ENCODE results near the gene WAC. TPM values are rescaled to one million over a fixed set of nuclear protein-coding genes. Genes with fewer than 3 reads are reported as not detected.

Gene WAC
- total and polyA plus RNA-seq, 2 of the 13 experiments (the other 11 are each of a cell fraction or from before 2014, with no cell fraction given): 69.1 to 96.2 TPM

- BruUV-seq (replicated peaks): no TSS peak
- POLR2A ChIA-PET: interaction anchor here (1.0 to 1.5 kb wide), 2 partner anchors 13 to 14 kb away, joined by 3 to 9 read pairs; partner anchors contain the start of gene WAC
- Histone ChIP-seq H3K4me2 (ENCODE audit: low read depth, low read length) (no peak overlapping the region), H3K36me3 (replicated peaks in 1 of 2; ENCODE audit: control insufficient read depth in 1 of 2, insufficient read depth in 2 of 2, low read length in 2 of 2) (peaks cover 8 to 60% of the 10 kb centered on the region in 2 experiments), H3K27me3 (ENCODE audit: control insufficient read depth in 1 of 2, insufficient read depth in 2 of 2, low read length in 2 of 2) (no peaks in the 10 kb centered on the region), H3K4me1 (ENCODE audit: insufficient read depth, low read length) (peaks cover 35% of the 10 kb centered on the region), H3K4me3 (replicated peaks in 1 of 3; ENCODE audit: insufficient read depth in 1 of 3, low read depth in 2 of 3, low read length in 3 of 3) (no peak overlapping the region), H4K20me1 (ENCODE audit: insufficient read depth, low read length) (peaks cover 47% of the 10 kb centered on the region), H2AFZ (ENCODE audit: low read length) (no peak overlapping the region), H3K27ac (ENCODE audit: extremely low read length, insufficient read depth, low read length) (no peak overlapping the region), H3K9ac (ENCODE audit: insufficient read depth, low read depth, low read length) (no peak overlapping the region), H3K9me3 (ENCODE audit: low read length) (no peaks in the 10 kb centered on the region), H3K79me2 (ENCODE audit: insufficient read depth, low read length) (peaks cover 89% of the 10 kb centered on the region)
- no peak for DNase-seq (ENCODE audit: low spot score)
- no peak for TF ChIP-seq KDM5A (IDR thresholded peaks at IDR 0.05; ENCODE audit: borderline replicate concordance, low read length)
- TF ChIP-seq CHD2 (IDR thresholded peaks at IDR 0.05; ENCODE audit: low read depth, low read length): no peak
- TF ChIP-seq RXRB (CRISPR knock-in tag; IDR thresholded peaks at IDR 0.05; ENCODE audit: borderline replicate concordance): no peak
- no peak for TF ChIP-seq JDP2 (CRISPR knock-in tag; IDR thresholded peaks at IDR 0.05; ENCODE audit: borderline replicate concordance)
- no peak for TF ChIP-seq ZNF710 (CRISPR knock-in tag; IDR thresholded peaks at IDR 0.05; ENCODE audit: borderline replicate concordance)
- TF ChIP-seq TGIF2 (CRISPR knock-in tag; IDR thresholded peaks at IDR 0.05): no peak
- TF ChIP-seq SKIL (CRISPR knock-in tag; IDR thresholded peaks at IDR 0.05; ENCODE audit: borderline replicate concordance): no peak
- TF ChIP-seq MAFK (conservative IDR thresholded peaks at IDR 0.05 in 1 of 2, IDR thresholded peaks at IDR 0.05 in 1 of 2; ENCODE audit: low read length in 2 of 2): no peak
- TF ChIP-seq ZNF3 (CRISPR knock-in tag; IDR thresholded peaks at IDR 0.05): no peak
- no peak for TF ChIP-seq SMYD3 (CRISPR knock-in tag; IDR thresholded peaks at IDR 0.05)
- no peak for TF ChIP-seq CBFB (CRISPR knock-in tag; IDR thresholded peaks at IDR 0.05)
- no peak for TF ChIP-seq ZSCAN25 (CRISPR knock-in tag; IDR thresholded peaks at IDR 0.05)
- no peak for TF ChIP-seq TARDBP (CRISPR knock-in tag; IDR thresholded peaks at IDR 0.05)
- no peak for TF ChIP-seq FOXP1 (IDR thresholded peaks at IDR 0.05)
- TF ChIP-seq FOXP1 (CRISPR knock-in tag; IDR thresholded peaks at IDR 0.05): no peak
- no peak for FAIRE-seq
- intact Hi-C loops (cut with micrococcal nuclease; ENCODE audit: unreplicated experiment) (no loop called here), in situ Hi-C loops (cut with HindIII; ENCODE audit: extremely low pct_ligation_motif_present, low pct_unique_long_range_greater_than_20kb) (no loop called here)
- CTCF ChIA-PET (ENCODE audit: low intra/inter-chr PET ratio, low total read pairs): no interaction called here
- ATAC-seq: no peak
- WGBS (ENCODE audit: low lambda C conversion rate): 74% methylated on average over 4 of the region's 4 CpGs
These were observed 13.2 kb downstream of the WAC start for GRCh38 chr10:28545967-28546644.
